ENCODE results near the gene PBX1. TPM values are rescaled to one million over a fixed set of nuclear protein-coding genes. Genes with fewer than 3 reads are reported as not detected.

Gene PBX1
- total RNA-seq, 3 donors from 2014 or later (not counting 1 experiment from before 2014, with no cell fraction given) = 0.54 to 3.5 (median 1.4) TPM

- Histone ChIP-seq H3K9me3 (ENCODE audit: control insufficient read depth, insufficient read depth, low read length) (no peaks in the 10 kb centered on the region), H3K27ac (ENCODE audit: low read length) (no peak overlapping the region), H3K4me3 (ENCODE audit: low read length) (no peak overlapping the region), H3K4me1 (ENCODE audit: control insufficient read depth, insufficient read depth, low read length) (no peaks in the 10 kb centered on the region), H3K36me3 (ENCODE audit: control insufficient read depth, insufficient read depth, low read length) (no peaks in the 10 kb centered on the region), H3K27me3 (ENCODE audit: control insufficient read depth, insufficient read depth, low read length) (no peaks in the 10 kb centered on the region)
- no peak for TF ChIP-seq CTCF (IDR thresholded peaks at IDR 0.05)
- Mint-ChIP-seq H3K27ac (no peak overlapping the region), H3K27me3 (ENCODE audit: low read depth in 2 of 2) (peaks cover 2 to 8% of the 10 kb centered on the region in 2 donors), H3K4me1 (no peaks in the 10 kb centered on the region), H3K4me3 (no peak overlapping the region), H3K36me3 (no peaks in the 10 kb centered on the region), H3K9me3 (no peaks in the 10 kb centered on the region)
- intact Hi-C loops (cut with micrococcal nuclease) = no loop called here
- ATAC-seq (no peak), DNase-seq (no peak)
- WGBS (ENCODE audit: insufficient coverage) = no CpG with 5 or more reads among the region's 1 CpG
These were observed 275.7 kb downstream of the PBX1 start for GRCh38 chr1:164834641-164835040.

GRCh38 chr1:164836614-164837018 lies 277.6 kb downstream of the PBX1 start:
- Mint-ChIP-seq H3K27me3 (ENCODE audit: low read depth in 2 of 2) (peaks cover 2 to 11% of the 10 kb centered on the region in 2 donors), H3K4me3 (no peak overlapping the region), H3K4me1 (no peaks in the 10 kb centered on the region), H3K27ac (no peak overlapping the region), H3K36me3 (no peaks in the 10 kb centered on the region), H3K9me3 (no peaks in the 10 kb centered on the region)
- no peak for TF ChIP-seq CTCF (IDR thresholded peaks at IDR 0.05)
- H3K27ac ChIP-seq (ENCODE audit: low read length) = no peak overlapping the region
- H3K9me3 ChIP-seq (ENCODE audit: control insufficient read depth, insufficient read depth, low read length) = no peaks in the 10 kb centered on the region
- no peaks in the 10 kb centered on the region for H3K4me1 ChIP-seq (ENCODE audit: control insufficient read depth, insufficient read depth, low read length)
- no peak overlapping the region for H3K4me3 ChIP-seq (ENCODE audit: low read length)
- 84% methylated on average over 5 of the region's 7 CpGs for whole genome bisulfite sequencing (ENCODE audit: insufficient coverage)
- H3K27me3 ChIP-seq (ENCODE audit: control insufficient read depth, insufficient read depth, low read length) = no peaks in the 10 kb centered on the region
- no peak for DNase-seq
- H3K36me3 ChIP-seq (ENCODE audit: control insufficient read depth, insufficient read depth, low read length) = no peaks in the 10 kb centered on the region
- intact Hi-C loops (cut with micrococcal nuclease) = no loop called here
- no peak for ATAC-seq

GRCh38 chr1:164838786-164839185 lies 279.8 kb downstream of the PBX1 start:
- H3K4me3 Mint-ChIP-seq = no peak overlapping the region
- WGBS (ENCODE audit: insufficient coverage) = 88% methylated on average over 3 of the region's 3 CpGs
- no peaks in the 10 kb centered on the region for H3K36me3 Mint-ChIP-seq
- Histone ChIP-seq H3K4me1 (ENCODE audit: control insufficient read depth, insufficient read depth, low read length) (no peaks in the 10 kb centered on the region), H3K27ac (ENCODE audit: low read length) (no peak overlapping the region), H3K27me3 (ENCODE audit: control insufficient read depth, insufficient read depth, low read length) (no peaks in the 10 kb centered on the region), H3K9me3 (ENCODE audit: control insufficient read depth, insufficient read depth, low read length) (no peaks in the 10 kb centered on the region), H3K36me3 (ENCODE audit: control insufficient read depth, insufficient read depth, low read length) (no peaks in the 10 kb centered on the region), H3K4me3 (ENCODE audit: low read length) (no peak overlapping the region)
- no peaks in the 10 kb centered on the region for H3K9me3 Mint-ChIP-seq
- TF ChIP-seq CTCF (IDR thresholded peaks at IDR 0.05) = no peak
- ATAC-seq (no peak), DNase-seq (no peak)
- H3K27ac Mint-ChIP-seq = no peak overlapping the region
- intact Hi-C loops (cut with micrococcal nuclease) = no loop called here
- H3K27me3 Mint-ChIP-seq (ENCODE audit: low read depth in 2 of 2) = peaks cover 4 to 11% of the 10 kb centered on the region in 2 donors
- H3K4me1 Mint-ChIP-seq = no peaks in the 10 kb centered on the region

- H3K9me3 ChIP-seq (ENCODE audit: control insufficient read depth, insufficient read depth, low read length) = no peaks in the 10 kb centered on the region
- 93% methylated on average over 7 of the region's 9 CpGs for WGBS (ENCODE audit: insufficient coverage)
- no peak for DNase-seq
- H3K4me3 ChIP-seq (ENCODE audit: low read length) = no peak overlapping the region
- no peak overlapping the region for H3K27ac ChIP-seq (ENCODE audit: low read length)
- Mint-ChIP-seq H3K36me3 (no peaks in the 10 kb centered on the region), H3K4me3 (no peak overlapping the region), H3K9me3 (no peaks in the 10 kb centered on the region), H3K27ac (no peak overlapping the region), H3K4me1 (no peaks in the 10 kb centered on the region), H3K27me3 (ENCODE audit: low read depth in 2 of 2) (peaks cover 6 to 11% of the 10 kb centered on the region in 2 donors)
- no peaks in the 10 kb centered on the region for H3K4me1 ChIP-seq (ENCODE audit: control insufficient read depth, insufficient read depth, low read length)
- TF ChIP-seq CTCF (IDR thresholded peaks at IDR 0.05) = no peak
- ATAC-seq = no peak
- H3K36me3 ChIP-seq (ENCODE audit: control insufficient read depth, insufficient read depth, low read length) = no peaks in the 10 kb centered on the region
- H3K27me3 ChIP-seq (ENCODE audit: control insufficient read depth, insufficient read depth, low read length) = no peaks in the 10 kb centered on the region
- intact Hi-C loops (cut with micrococcal nuclease) = no loop called here
These were observed 282.0 kb downstream of the PBX1 start for GRCh38 chr1:164840936-164841335.
